ENCODE data around the gene SCN10A. TPM values are rescaled to one million over a fixed set of nuclear protein-coding genes. Genes with fewer than 3 reads are reported as not detected.

SCN10A gene
- total and polyA plus RNA-seq, 7 donors, result not detected

GRCh38 chr3:38824349-38824748 is 8.3 kb upstream of the SCN10A start:
- no peaks in the 10 kb centered on the region for H3K4me1 ChIP-seq
- H3K27ac ChIP-seq, result no peak overlapping the region
- no peaks in the 10 kb centered on the region for H3K27me3 ChIP-seq (ENCODE audit: insufficient read depth in 3 of 3, low read length in 2 of 3)
- WGBS, 3 donors, result 62 to 72% (median 70%) methylated on average over 4 of the region's 4 CpGs
- DNase-seq (no peak), ATAC-seq (no peak)
- H3K9me3 ChIP-seq, result no peaks in the 10 kb centered on the region
- no peak overlapping the region for H3K4me3 ChIP-seq
- H3K36me3 ChIP-seq (ENCODE audit: insufficient read depth in 1 of 2, low read depth in 1 of 2), result no peaks in the 10 kb centered on the region
- no peak for TF ChIP-seq CTCF (IDR thresholded peaks at IDR 0.05)
- intact Hi-C loops (cut with DNase I), result no loop called here

- Histone ChIP-seq H3K9me3 (no peaks in the 10 kb centered on the region), H3K27me3 (ENCODE audit: insufficient read depth in 3 of 3, low read length in 2 of 3) (no peaks in the 10 kb centered on the region), H3K4me1 (no peaks in the 10 kb centered on the region), H3K27ac (no peak overlapping the region), H3K4me3 (no peak overlapping the region), H3K36me3 (ENCODE audit: insufficient read depth in 1 of 2, low read depth in 1 of 2) (no peaks in the 10 kb centered on the region)
- TF ChIP-seq CTCF (IDR thresholded peaks at IDR 0.05), result no peak
- intact Hi-C loops (cut with DNase I), result no loop called here
- no peak for DNase-seq
- 39 to 53% (median 52%) methylated on average over 8 of the region's 8 CpGs for WGBS, 3 donors
- ATAC-seq, result no peak
These were observed 7.7 kb upstream of the SCN10A start for GRCh38 chr3:38823722-38824121.

GRCh38 chr3:38823186-38823585 is 7.2 kb upstream of the SCN10A start:
- Histone ChIP-seq H3K27me3 (ENCODE audit: insufficient read depth in 3 of 3, low read length in 2 of 3) (no peaks in the 10 kb centered on the region), H3K27ac (no peak overlapping the region), H3K4me1 (no peaks in the 10 kb centered on the region), H3K4me3 (no peak overlapping the region), H3K36me3 (ENCODE audit: insufficient read depth in 1 of 2, low read depth in 1 of 2) (no peaks in the 10 kb centered on the region), H3K9me3 (no peaks in the 10 kb centered on the region)
- intact Hi-C loops (cut with DNase I), result no loop called here
- WGBS, 3 donors, result 73 to 86% (median 77%) methylated on average over 5 of the region's 5 CpGs
- no peak for ATAC-seq
- no peak for TF ChIP-seq CTCF (IDR thresholded peaks at IDR 0.05)
- DNase-seq, result no peak

GRCh38 chr3:38811822-38812221 is 4.2 kb downstream of the SCN10A start:
- Histone ChIP-seq H3K36me3 (ENCODE audit: insufficient read depth in 1 of 2, low read depth in 1 of 2) (no peaks in the 10 kb centered on the region), H3K27me3 (ENCODE audit: insufficient read depth in 3 of 3, low read length in 2 of 3) (peaks cover 0 to 3% (median 3%) of the 10 kb centered on the region in 3 donors), H3K9me3 (no peaks in the 10 kb centered on the region), H3K27ac (no peak overlapping the region), H3K4me1 (no peaks in the 10 kb centered on the region), H3K4me3 (no peak overlapping the region)
- ATAC-seq (no peak), DNase-seq (no peak)
- no peak for TF ChIP-seq CTCF (IDR thresholded peaks at IDR 0.05)
- intact Hi-C loops (cut with DNase I), result no loop called here
- WGBS, 3 donors, result 65 to 69% (median 69%) methylated on average over 5 of the region's 5 CpGs

GRCh38 chr3:38805765-38806386 is 10.1 kb downstream of the SCN10A start:
- no peak for DNase-seq
- Histone ChIP-seq H3K9me3 (no peaks in the 10 kb centered on the region), H3K36me3 (ENCODE audit: insufficient read depth in 1 of 2, low read depth in 1 of 2) (no peaks in the 10 kb centered on the region), H3K27me3 (ENCODE audit: insufficient read depth in 3 of 3, low read length in 2 of 3) (peaks cover 0 to 3% (median 0%) of the 10 kb centered on the region in 3 donors), H3K4me3 (no peak overlapping the region), H3K4me1 (no peaks in the 10 kb centered on the region), H3K27ac (no peak overlapping the region)
- WGBS, 3 donors, result 14 to 15% (median 15%) methylated on average over 9 of the region's 9 CpGs
- intact Hi-C loops (cut with DNase I), result no loop called here
- ATAC-seq, result no peak
- TF ChIP-seq CTCF (IDR thresholded peaks at IDR 0.05), result no peak
